DMS153 treated with DMSO at 0.1 percent for 48 hours (cell line): Measurements from ENCODE around the gene NWD2.

Source experiments
- DNase-seq: peaks from one replicate; lab custom pipeline; 2025; ENCODE audit not compliant: unreplicated experiment; lab: John Stamatoyannopoulos, UW

NWD2 gene

DNA sequence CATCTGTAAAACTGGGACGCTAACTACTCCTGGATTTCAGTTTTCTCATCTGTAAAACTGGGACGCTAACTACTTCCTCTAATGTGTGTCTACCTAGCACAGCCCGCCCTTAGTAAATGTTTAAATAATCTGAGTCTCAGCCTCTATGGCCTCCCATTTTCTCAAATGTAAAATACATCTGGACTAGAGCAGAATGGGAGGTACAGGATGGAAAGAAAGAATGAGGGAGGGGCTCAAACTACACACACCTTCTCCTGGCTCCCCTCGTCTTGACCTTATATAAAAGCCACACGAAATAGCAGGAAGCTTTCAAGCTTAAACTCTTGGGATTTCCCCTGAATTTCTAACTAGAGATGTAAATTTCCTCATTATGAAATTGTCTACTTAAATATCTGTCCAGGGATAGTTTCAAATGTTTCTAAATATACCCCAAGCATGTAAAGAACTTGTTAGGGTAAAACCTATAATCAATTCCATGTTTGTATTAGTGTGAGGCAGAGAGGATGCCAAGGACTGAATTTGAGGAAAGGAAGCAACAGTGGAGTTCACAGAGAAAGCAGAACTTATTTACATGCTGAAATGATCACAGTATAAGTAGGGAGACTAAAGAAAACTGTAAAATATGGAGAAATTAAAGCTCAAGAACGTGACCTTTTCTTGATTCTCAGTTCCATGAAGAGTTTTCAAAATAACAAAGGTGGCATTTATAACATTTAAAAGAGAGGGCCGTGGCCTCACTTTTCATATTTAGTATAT, 220.0 kb downstream of the NWD2 start:
- no peak for DNase-seq

DNA sequence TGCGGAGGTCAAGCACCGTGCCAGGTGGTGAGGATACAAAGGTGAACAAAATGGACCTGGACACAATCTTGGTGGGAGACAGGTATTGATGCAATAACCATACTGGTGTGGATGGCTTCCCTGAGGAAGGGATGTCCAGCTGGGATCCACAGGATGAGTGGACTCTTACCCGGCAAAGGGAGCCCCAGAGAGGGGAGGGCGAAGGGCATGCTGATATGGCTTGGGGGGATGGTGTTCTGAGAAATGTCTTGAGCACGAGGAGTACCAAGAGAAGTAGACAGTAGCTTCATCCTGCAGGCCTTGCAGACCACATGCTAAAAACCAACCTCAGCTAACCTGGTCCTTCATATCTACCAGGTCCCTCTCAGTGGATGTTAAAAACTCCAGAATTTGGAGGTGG, 220.8 kb downstream of the NWD2 start:
- DNase-seq = no peak

DNA sequence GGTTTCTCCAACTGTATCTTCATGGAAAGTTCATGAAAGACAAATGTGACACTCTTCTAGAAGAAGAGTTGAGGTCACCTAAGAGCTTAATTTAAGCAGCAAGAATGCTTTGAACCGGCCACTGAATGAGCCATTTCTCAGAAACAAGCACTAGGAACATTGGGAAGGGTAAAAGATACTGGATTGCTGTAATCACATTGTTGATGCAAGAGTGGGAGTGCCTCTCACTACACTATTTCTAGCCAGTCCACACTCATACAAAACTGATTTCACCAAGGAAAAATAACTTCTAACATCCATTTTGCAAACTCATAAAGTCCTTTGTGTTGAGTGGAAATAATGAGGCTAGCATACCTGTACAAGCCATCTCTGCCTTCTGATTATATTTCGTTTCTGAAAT, 221.3 kb downstream of the NWD2 start:
- DNase-seq = no peak

DNA sequence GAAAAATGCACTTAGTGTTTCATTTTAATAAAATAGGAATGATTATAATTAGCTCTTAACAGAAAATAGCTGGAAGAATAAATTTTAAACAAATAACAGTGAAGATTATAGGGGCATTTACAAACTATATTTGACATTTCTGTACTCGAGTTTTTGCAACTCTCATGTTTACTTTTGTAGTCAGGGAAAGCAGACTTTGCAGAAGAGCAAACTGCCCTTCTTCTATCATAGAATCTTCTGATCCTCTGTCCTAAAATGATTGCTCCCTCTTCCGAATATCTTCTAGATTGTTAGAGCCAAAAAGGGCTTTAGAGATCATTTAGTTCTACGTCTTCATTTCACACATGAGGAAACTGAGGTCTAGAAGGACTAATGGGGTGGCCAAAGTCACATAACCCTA, 222.7 kb downstream of the NWD2 start:
- no peak for DNase-seq

DNA sequence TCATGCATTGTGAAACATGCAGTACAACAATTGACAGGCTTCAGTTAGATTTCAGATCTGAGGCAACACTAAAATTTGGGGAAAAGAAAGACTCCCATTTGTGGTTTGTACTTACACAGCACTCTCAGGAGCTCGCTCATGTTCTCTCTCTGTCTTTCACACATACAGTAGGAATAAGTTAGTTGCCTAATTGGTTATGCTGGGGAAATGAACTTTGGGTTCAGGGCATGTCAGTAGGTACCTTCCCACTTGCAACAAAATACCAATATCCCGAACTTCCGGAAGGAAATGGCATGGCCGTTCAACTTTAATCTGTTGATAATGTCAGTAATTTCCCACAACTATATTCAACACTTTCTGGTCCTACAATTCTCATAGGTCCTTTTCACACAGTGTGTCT, 223.3 kb downstream of the NWD2 start:
- DNase-seq = no peak

DNA sequence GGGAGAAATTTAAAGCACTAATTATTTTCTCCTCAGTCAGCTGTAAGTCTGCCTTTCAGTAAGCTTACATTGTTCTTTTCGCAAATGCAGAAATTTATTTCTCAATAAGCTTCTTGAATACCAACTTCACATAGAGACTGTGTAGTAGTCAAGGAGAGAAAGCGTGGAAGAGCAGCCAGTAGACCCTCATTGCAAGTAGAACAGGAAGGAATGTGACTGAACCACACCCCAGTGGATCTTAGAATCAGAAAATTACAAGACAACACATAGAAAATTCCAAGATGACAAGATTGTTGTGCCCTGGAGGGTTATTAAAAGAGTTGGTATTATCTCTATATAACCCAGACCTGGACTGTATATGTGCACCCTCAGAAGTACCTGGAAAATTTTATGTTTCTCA, 224.7 kb downstream of the NWD2 start:
- no peak for DNase-seq

DNA sequence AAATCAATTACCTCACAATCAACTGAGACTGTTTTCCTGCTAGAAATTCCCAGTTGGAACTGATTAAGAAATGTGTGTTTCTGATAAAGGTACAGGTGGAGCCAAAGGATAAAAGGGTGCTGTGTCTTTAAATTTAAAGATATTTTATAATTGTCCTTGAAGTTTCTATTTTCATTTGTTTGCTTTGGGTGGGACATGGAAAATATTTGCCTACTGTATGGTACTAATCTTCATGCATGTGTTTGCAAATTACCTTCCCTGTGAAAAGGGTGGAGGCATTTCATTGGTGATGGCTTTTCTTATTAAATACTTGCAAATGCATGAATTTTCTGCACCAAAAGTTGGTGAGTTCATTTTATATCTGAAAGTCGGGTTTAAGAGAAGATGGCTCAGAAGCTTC, 225.7 kb downstream of the NWD2 start:
- DNase-seq = no peak

DNA sequence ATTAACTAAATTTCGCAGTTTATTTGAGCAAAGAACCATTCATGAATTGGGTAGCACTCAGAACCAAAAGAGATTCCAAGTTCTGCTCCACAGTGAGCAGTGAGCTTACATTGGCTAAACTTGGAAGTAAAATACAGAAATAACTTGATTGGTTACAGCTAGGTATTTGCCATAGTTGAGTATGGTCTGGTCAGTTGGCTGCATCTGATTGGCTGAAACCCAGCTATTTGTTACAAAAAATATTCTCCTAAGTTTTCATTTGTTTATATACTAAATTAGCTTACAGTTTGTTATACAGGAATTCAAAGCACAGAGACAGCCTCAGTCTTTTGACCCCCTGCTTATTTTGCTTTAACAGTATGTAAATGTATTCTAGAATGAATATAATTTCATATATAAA, 226.6 kb downstream of the NWD2 start:
- no peak for DNase-seq

DNA sequence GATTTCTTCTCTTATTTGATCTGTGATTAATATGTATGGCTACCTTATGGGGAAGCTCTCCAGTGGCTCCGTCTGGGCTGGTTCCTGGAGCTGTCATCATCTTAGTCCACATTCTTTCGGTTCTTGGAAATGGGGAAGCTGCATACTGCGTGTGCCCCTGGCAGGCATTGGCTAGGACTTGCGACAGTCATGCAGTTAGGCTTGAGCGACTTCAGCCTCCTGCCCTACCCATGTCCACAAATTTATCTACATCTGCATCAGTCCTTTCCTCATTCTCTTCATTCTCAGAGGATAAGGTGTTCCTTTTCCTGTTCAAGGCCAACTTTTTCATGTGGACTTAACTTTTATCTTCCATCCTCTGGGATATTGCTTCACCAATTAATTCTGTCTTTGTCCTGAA, 227.4 kb downstream of the NWD2 start:
- no peak for DNase-seq

DNA sequence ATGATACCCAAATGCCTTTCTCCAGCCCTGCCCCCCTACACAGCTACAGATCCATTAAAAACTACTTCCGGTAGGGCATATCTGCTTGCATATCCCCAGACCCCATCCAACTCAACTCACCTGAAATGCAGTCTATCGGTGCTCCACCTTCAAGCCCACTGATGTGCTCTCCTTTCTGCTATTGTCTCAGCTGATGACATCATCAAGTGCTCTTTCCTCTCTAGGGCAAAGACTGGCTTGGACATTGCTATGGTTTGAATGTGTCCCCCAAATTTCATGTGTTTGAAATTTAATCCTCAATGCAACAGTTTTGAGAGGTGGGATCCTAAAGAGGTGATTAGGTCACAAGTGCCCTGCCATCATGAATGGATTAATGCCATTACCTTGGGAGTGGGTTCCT, 229.3 kb downstream of the NWD2 start:
- DNase-seq = no peak

DNA sequence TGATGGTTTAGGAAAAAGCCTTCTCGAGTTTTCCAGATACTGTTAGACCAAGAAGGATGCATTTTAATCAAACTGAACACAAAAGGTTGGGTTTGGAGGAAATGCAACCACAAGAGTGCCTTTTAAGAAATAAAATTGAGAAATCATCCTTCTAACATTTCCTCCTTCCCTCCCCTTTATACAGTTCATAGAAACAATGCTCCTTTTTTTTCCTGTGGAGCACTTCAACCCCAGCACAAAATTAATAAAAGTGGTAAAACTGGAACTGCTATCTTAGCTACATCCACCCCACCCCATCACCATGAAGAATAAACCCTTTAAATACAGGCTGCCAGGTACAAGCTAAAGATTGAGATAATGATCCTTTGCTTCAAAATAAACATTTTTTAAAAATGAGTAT, 230.5 kb downstream of the NWD2 start:
- DNase-seq = no peak

DNA sequence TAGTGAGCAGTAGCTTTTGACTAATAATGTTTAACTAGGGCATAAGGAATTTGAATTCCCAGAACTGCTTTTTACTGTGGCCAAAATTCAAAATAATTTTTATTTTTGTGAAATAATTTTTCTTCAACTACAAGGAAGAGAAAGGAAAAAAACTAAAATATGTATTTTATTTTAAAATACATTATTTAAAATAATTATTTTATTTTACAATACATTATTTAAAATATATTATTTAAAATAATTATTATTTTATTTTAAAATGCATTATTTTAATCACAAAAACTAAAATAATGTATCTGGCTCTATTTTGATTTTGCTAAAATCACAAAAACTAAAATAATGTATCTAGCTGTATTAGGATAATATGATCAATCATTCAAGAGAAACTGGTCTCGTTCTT, 231.2 kb downstream of the NWD2 start:
- DNase-seq = no peak

DNA sequence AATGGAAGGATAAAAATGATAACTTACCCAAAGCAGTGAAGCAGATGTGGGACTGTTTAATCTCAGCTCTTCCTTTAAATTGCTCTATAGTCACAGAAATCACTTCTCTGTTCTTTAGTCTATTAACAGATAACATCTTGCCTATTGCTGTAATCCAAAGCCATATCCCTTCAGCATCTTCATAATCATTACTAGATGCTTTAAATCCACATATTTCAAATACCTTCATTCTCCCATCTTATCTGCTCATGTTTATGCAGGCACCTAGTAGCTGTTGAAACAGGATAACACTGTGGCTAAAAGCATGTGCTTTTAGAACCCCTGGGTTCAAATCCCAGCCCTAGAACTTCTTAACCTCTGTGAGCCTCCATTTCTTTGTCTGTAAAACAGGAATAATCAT, 231.7 kb downstream of the NWD2 start:
- no peak for DNase-seq

DNA sequence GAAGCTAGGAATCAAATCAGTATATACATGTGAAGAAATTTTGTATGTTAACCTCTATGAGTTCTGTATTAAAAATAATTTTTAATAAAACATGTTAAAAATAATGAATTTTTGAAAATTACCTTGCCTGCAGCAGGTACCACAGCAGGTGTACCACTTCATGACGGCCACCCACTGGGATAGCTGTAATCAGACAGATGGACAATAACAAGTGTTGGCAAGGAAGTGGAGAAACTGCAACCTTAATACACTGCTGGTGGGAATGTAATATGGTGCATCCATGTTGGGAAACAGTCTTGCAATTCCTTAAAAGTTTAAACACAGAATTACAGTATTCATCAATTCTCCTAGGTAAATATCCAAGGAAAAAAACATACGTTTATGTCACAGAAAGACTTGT, 232.1 kb downstream of the NWD2 start:
- no peak for DNase-seq

DNA sequence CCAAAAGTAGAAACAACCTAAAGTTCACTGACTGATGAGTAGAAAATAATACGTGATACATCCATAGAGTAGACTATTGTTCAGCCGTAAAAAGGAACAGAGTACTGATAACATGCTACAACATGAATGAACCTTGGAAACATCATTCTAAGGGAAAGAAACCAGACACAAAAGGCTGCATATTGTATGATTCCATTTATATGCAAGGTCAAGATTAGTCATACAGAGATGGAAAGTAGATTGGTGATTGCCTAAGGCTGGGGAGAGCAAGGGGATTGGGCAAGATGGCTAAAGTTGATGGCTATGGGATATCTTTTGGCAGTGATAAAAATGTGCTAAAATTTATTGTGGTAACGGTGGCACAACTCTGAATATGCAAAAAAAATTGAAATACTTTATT, 232.6 kb downstream of the NWD2 start:
- DNase-seq = no peak

DNA sequence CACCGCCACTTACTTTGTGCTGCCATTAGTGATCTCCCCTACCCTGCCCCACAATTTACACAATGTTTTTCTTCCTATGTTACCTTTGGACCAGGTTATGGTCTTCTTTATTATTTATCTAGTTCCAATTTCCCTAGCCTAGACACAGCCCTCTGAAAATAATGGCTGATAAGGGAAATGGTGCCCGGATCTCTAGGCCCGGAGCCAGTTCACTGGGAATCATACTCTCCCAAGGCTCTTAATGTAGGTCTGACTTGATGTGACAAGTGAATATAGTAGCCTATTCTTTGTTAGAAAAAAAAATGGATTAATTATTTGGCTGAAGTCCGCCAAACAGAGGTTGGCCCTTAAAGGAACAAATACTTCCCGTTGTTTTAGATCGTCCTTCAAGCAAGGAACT, 233.6 kb downstream of the NWD2 start:
- DNase-seq = no peak

DNA sequence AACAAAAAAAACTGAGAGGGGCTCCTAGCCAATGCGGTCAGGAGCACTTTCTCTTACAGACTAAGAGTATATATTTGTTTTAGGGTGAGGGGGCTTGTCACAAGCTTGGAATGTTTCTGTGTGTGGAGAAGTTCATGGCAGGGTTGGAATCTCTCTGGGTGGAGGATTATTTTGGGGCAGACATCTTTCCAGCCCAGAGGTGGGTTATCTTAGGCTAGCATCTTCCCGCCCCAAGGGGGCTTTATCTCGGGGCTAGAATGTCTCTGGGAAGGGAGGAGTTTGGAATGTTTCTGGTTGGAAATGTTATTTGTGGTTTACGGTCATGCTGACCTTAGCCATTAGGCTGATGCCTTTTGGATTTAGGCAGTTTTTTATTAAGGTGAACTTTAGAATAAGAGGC, 236.0 kb downstream of the NWD2 start:
- no peak for DNase-seq

DNA sequence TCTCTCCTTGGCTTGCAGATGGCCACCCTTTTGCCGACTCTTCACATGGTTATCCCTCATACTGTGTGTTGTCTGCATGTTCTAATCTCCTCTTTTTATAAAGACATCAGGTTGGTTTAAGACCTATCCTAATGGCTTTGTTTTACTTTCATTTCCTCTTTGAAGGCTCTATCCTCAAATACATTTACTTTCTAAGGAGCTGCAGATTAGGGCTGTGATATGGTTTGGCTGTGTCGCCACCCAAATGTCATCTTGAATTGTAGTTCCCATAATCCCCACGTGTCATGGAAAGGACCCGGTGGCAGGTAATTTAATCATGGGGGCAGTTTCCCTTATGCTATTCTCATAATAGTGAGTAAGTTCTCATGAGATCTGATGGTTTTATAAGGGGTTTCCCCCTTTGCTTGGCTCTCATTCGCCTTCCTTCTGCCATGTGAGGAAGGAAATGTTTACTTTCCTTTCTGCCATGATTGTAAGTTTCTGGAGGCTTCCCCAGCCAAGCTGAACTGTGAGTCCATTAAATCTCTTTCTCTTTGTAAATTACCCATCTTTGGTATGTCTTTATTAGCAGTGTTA, 237.1 kb downstream of the NWD2 start:
- no peak for DNase-seq

DNA sequence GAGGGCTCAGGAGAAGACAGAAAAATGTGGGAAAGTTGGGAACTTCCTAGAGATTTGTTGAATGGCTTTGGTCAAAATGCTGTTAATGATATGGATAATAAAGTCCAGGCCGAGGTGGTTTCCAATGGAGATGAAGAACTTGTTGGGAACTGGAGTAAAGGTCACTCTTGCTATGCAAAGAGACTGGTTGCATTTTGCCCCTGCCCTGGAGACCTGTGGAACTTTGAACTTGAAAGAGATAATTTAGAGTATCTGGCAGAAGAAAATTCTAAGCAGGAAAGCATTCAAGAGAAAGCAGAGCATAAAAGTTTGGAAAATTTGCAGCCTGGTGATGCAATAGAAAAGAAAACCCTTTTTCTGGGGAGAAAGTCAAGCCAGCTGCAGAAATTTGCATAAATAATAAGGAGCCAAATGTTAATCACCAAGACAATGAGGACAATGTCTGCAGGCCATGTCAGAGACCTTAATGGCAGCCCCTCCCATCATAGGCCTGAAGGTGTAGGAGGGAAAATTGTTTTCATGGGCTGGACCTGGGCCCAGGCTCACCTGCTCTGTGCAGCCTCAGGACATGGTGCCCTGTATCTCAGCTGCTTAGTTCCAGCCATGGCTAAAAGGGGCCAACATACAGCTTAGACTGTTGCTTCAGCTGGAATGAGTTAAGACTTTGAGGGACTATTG, 237.8 kb downstream of the NWD2 start:
- no peak for DNase-seq

DNA sequence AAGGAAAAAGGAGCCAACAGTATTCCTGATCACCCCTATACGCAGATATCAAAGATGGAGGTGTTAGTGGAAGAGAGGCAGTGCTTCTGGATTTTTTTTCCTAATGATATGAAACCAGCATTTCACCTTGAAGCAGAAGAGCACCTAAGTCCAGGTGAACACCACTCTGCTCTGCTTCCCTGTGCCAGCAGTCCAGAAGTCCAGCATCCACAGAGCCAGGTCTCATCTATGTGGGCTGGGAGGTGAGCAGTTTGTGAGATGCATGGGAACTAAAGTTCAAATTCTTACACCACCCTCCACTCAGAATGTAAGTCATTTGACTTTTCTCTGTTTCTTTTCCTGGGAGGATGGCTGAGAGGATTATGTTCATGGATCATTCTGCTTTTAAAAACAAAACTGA, 239.1 kb downstream of the NWD2 start:
- no peak for DNase-seq

DNA sequence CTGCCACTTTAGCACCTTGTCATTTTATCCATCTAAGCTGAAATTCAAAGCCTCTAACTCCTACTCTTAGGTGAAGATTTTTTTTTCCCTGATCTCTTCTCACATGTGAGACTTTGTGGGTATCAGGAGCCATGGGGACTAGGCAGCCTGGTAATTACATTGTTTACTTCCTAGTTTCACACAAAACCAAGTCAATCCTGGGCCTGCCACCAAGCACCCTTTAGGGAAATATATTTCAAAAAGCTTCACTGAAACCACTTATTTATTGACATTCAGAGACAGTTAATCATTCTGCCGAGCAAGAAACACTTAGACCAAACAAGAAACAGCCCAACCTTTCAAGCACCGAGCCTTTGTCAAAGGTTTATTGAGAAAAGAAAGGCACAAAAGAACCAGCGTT, 241.6 kb downstream of the NWD2 start:
- DNase-seq = no peak

DNA sequence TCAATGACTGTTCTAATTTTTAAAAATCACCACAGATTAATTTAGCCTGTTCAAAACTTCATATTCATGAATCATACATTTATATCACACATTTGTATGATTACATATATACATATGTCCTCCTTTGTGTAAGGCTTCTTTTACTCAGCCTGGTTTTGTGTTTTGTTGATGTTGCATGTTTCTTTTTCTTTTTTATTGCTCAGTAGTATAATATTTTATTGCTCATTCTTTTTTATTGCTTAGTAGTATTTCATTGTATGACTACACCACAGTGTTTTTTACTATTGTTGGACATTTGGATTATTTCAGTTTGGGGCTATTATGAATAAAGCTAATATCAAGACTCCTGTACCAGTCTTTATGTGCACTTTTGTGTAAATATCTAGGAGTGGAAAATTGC, 243.1 kb downstream of the NWD2 start:
- DNase-seq = no peak

DNA sequence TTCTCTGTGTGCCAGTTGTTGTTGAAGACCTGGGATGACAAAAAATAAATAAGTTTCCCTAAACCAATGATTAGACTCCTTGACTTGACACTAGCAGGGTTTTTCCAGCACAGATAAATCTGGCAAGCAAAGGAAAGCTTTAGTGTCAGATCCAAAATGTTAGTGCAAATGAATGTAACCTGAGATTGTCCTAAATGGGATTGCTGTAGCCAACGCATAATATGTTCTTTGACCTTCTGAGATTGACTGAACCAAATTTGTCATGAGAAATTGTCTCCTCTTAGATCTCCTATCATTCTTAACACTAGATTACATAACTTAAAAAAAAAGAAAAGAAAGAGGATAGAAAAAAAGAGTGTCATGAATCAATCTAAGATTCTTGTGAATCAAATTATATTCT, 245.2 kb downstream of the NWD2 start:
- no peak for DNase-seq
